ENCODE results near the gene S100A5. TPM values are rescaled to one million over a fixed set of nuclear protein-coding genes. Genes with fewer than 3 reads are reported as not detected.

The S100A5 gene
- polyA plus RNA-seq, 2 of the 4 experiments (the other 2 are of a cell fraction): 0.45 to 0.68 TPM

- Histone ChIP-seq H3K4me3 (no peak overlapping the region), H3K4me2 (peak overlapping the region; percentile 48), H3K27ac (peak overlapping the region in 1 of 2 experiments; percentile 69; a peak in 3 of 6 replicates), H3K4me1 (peaks cover 26% of the 10 kb centered on the region), H3K9me3 (no peaks in the 10 kb centered on the region)
- WGBS (ENCODE audit: missing lambda C conversion rate): 47% methylated on average over 9 of the region's 9 CpGs
- TF ChIP-seq PHF8 (IDR thresholded peaks at IDR 0.05; ENCODE audit: borderline replicate concordance, low read depth): no peak
- TF ChIP-seq CHD2 (IDR thresholded peaks at IDR 0.05; ENCODE audit: low read length, partially characterized antibody): no peak
- no peak for TF ChIP-seq MAFK (IDR thresholded peaks at IDR 0.05; ENCODE audit: partially characterized antibody)
- no peak for TF ChIP-seq KDM5A (IDR thresholded peaks at IDR 0.05)
- TF ChIP-seq NFE2L2 (conservative IDR thresholded peaks at IDR 0.05; ENCODE audit: low read length): no peak
- TF ChIP-seq HDAC2 (IDR thresholded peaks at IDR 0.05): no peak
- no peak for TF ChIP-seq CEBPB (IDR thresholded peaks at IDR 0.05)
- TF ChIP-seq RCOR1 (IDR thresholded peaks at IDR 0.05; ENCODE audit: low read depth, low read length): no peak
- TF ChIP-seq MAX (IDR thresholded peaks at IDR 0.05): no peak
- no peak for TF ChIP-seq FOSB (CRISPR knock-in tag; IDR thresholded peaks at IDR 0.05)
- TF ChIP-seq REST (IDR thresholded peaks at IDR 0.05): no peak
- no peak for TF ChIP-seq RARB (CRISPR knock-in tag; IDR thresholded peaks at IDR 0.05)
- TF ChIP-seq CBX8 (IDR thresholded peaks at IDR 0.05): no peak
- no peak for TF ChIP-seq HOXB13 (CRISPR knock-in tag; IDR thresholded peaks at IDR 0.05; ENCODE audit: low read depth)
- no peak for TF ChIP-seq JUN (IDR thresholded peaks at IDR 0.05)
- no peak for TF ChIP-seq POLR2AphosphoS2 (conservative IDR thresholded peaks at IDR 0.05; ENCODE audit: low read length)
- TF ChIP-seq ZSCAN20 (CRISPR knock-in tag; IDR thresholded peaks at IDR 0.05): no peak
- no peak for TF ChIP-seq NPAS2 (CRISPR knock-in tag; IDR thresholded peaks at IDR 0.05; ENCODE audit: borderline replicate concordance)
- TF ChIP-seq EP300 (IDR thresholded peaks at IDR 0.05): no peak
- no peak for TF ChIP-seq RAD21 (conservative IDR thresholded peaks at IDR 0.05 in 1 of 2, IDR thresholded peaks at IDR 0.05 in 1 of 2)
- ChIA-PET POLR2A (interaction anchor here (0.7 to 1.3 kb wide), 5 partner anchors 8 to 413 kb away, joined by 3 to 6 read pairs (median 4); partner anchors contain the start of gene CHTOP), CTCF (interaction anchor here (0.6 to 4.3 kb wide), 16 partner anchors 9 to 409 kb away, joined by 3 to 29 read pairs (median 3); partner anchors contain the start of genes RAB13, S100A1, S100A13 and S100A6)
- ATAC-seq (peak; percentile 31 to 66; a peak in 3 of 6 replicates), FAIRE-seq (no peak), DNase-seq (ENCODE audit: low read depth in 1 of 2, low spot score in 1 of 2) (no peak)
Measured at GRCh38 chr1:153577624-153578051, 36.9 kb upstream of the S100A5 start.

- H3K4me1 ChIP-seq: peaks cover 27% of the 10 kb centered on the region
- CTCF ChIA-PET: interaction anchor here (0.6 to 4.3 kb wide), 15 partner anchors 8 to 410 kb away, joined by 3 to 29 read pairs (median 4); partner anchors contain the start of genes RAB13, S100A1, S100A13 and S100A6
- WGBS (ENCODE audit: missing lambda C conversion rate): 65% methylated on average over 4 of the region's 4 CpGs
- no peaks in the 10 kb centered on the region for H3K9me3 ChIP-seq
- H3K27ac ChIP-seq: peak overlapping the region in 1 of 2 experiments; percentile 69; a peak in 2 of 6 replicates
- no peak for FAIRE-seq
- H3K4me3 ChIP-seq: no peak overlapping the region
- no peak for ATAC-seq
- DNase-seq (ENCODE audit: low read depth in 1 of 2, low spot score in 1 of 2): no peak
- POLR2A ChIA-PET: interaction anchor here (0.8 to 1.3 kb wide), 3 partner anchors 57 to 413 kb away, joined by 3 to 6 read pairs (median 5); partner anchors contain the start of gene CHTOP
- peak overlapping the region; percentile 48 for H3K4me2 ChIP-seq
- TF ChIP-seq USF2 (IDR thresholded peaks at IDR 0.05) (no peak), CBX8 (IDR thresholded peaks at IDR 0.05) (no peak), HDAC2 (IDR thresholded peaks at IDR 0.05) (no peak), EHF (CRISPR knock-in tag; IDR thresholded peaks at IDR 0.05) (no peak), ATOH8 (CRISPR knock-in tag; IDR thresholded peaks at IDR 0.05; ENCODE audit: low read depth) (no peak), EHMT2 (IDR thresholded peaks at IDR 0.05; ENCODE audit: low read depth) (no peak), SMC3 (IDR thresholded peaks at IDR 0.05) (no peak), JUN (IDR thresholded peaks at IDR 0.05) (no peak), HOXA7 (CRISPR knock-in tag; IDR thresholded peaks at IDR 0.05) (no peak), KDM5A (IDR thresholded peaks at IDR 0.05) (no peak), POLR2AphosphoS2 (conservative IDR thresholded peaks at IDR 0.05; ENCODE audit: low read length) (no peak), EP300 (IDR thresholded peaks at IDR 0.05) (no peak), PBX3 (IDR thresholded peaks at IDR 0.05) (no peak), SREBF2 (IDR thresholded peaks at IDR 0.05) (no peak), KDM1A (IDR thresholded peaks at IDR 0.05; ENCODE audit: low read depth) (no peak), TFCP2L1 (CRISPR knock-in tag; IDR thresholded peaks at IDR 0.05) (no peak)
Measured at GRCh38 chr1:153577138-153577537, 36.4 kb upstream of the S100A5 start.
